IPS-11a (cell line): ENCODE results near the gene SFXN5.

Source experiments
- H3K4me3 ChIP-seq: one replicate; pipeline ENCODE4 v1.5.1; 2013; ENCODE audit warnings: low read depth, low read length, control low read depth

Gene SFXN5

DNA sequence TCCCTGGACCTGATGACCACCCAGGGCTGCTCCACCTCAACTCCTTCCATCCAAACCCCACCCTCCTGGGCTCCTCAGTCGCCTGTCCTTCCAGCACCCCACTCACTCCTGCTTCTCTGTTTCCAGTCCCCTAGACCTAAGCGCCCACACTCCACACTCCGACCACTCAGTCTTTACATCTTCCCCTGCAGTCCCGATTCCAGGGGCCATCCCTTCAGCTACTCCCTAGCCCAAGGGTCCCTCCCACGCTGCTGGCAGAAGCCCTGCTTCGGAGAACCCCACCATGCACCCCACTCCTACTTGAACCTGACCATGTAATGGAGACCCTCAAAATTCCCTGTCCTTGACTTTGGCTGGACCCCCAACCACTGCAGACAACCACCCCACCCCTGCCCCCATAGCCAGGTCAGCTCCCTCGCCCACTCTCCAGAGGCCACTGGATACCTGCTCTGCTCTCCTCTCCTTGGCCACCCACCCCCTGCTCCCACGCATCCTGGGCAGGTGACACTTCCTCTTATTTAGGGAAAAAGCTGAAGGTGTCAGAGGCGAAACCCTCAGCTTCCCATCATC is 126.0 kb downstream of the SFXN5 start:
- H3K4me3 ChIP-seq, result no peak overlapping the region

DNA sequence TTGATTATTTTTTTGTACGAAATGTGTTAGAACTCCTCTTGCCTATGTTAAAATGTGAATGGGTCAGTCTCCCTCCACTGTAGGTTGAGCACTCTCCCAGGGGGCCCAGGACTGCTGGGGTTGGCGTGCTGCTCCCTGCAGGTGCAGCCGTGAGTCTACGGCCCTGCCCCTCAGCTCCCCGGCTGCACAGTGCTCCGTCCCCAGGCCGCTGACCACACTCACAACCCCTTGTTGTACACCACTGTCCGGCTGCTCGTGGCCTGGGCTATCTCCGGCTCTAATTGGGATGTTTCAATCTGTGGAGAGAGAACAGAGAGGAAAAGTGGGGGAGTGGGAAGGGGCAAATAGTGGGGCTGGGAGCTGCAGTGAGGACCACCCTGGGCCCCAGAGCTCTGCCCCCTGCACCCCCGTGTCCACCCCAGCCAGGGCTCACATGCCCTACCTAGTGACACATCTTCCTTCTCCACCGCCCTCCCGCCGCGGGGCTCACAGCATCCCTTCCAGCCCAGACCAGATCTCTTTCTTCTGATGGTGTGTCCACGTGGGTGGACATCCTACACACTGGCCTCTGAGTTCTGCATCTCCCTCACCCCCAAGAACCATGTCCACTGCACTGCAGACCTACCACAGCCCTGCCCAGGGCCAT is 126.6 kb downstream of the SFXN5 start:
- H3K4me3 ChIP-seq, result no peak overlapping the region

DNA sequence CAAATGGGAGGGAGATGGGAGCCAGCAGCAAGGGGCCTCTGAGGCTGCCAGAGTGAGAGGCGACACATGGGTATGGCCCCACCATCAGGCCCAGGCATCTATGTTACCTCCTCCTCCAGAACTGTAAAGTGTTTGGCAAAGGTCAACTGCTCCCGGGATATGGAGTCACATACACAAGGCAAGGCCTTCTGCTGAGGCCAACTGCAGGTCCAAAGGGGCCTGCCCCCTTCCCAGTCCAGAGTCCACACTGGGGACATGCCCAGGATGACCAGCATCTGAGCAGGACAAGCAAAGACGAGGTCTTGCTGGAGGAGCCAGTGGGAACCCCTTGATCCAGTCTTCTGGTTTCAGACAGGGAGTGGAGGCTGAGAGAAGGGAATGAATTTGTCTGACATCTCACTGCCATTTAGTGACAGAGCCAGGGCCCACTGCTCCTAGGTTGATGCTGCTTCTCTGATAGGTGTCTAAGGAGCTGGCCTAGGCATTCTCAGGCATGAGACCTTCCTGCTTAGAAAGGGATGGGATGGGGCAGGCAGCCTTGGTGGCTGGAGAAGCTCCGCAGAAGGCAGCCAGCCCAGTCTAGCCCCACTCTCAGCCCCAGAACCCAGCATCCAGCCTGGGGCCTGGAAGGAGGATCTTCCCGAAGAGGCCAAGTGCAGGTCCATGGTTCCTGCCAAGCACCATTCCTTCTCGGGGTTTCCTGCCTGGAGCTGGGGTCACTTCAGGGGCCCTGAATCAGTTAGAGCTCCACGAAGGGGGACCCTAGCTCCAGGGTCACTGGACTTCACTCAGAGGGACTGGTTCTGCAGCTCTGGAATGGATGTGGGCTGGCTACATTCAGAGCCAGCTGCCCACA is 127.7 kb downstream of the SFXN5 start:
- no peak overlapping the region for H3K4me3 ChIP-seq

DNA sequence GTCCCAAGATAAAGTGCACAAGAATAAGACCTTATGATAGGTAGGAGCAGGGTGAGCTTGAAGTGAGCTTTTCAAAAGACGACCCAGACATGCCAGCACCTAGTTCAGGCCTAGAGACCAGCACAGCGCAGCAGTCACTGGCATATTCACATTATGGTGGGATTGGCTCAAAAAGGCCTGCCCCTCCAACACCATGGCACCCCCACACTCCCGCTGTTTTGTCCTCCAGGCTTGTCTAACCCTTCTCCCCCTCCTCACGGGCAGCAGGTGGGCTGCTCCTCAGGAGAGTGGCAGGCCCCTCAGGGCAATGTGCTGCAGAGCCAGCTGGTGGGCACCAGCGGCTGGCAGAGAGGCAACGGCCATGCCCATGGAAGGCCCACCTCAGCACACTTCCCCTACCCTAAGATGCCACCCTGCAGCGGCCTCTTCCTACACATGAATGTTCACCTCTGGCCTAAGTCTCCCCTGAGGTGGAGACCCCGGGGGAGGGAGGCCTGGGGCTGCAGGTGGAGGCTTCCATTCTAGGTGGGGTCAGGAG is 128.6 kb downstream of the SFXN5 start:
- H3K4me3 ChIP-seq, result no peak overlapping the region

DNA sequence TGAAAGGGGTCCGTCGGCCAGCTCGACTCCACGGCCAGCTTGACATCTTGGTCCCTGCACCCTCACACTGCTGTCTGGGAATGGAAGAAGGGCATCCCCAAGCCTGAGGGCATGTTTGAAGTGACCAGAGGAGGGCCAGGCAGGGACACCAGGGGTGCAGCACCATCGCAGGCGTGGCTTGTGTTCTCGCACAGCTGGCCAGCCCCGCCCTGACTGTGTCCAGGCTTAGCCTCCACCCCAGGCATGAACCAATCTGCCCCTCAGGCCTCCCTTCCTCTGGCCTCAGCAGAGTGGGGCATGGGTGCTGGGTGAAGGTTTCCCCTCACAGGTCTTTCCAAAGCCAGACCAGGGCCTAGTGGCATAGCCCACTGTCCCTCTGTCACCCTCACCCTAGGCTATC is 129.2 kb downstream of the SFXN5 start:
- H3K4me3 ChIP-seq, result no peak overlapping the region

DNA sequence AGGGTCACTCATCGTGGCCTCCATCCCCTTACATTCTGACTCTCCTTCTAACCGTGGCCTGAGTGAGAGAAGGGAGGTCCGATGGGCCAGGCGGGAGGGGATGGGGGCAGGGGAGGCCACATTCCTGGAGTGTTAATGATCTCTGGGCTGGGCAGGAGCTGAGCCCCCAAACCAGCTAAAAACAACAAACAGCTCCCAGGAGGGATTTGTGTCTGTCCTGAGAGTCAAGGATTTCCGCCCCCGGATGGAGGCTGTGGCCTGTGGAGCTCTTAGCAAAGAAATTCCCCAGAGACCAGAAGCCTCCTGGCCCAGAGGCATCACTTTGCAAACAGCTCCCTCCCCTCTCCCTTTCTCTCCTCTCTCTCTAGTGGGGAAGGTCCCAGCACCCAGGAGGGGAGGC is 130.7 kb downstream of the SFXN5 start:
- no peak overlapping the region for H3K4me3 ChIP-seq

DNA sequence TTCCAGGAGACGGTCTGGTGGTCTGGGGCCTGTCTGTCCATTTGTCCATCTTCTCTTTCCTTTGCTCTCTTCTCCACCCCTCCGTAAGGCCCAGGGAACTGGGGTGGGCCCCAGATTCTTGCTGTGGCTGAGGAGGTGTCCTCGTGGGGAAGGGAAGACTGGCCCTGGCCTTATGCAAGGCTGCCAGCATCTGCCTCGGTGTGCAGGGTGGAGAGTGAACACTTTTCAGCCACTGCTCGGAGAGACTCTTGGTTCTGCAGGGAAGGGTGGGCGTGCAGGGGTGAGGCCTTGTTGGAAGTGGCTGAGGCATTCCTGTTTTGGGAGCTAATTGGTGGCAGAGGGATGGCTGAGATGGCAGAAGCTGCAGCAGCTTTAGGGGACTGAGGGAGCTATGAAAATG is 131.2 kb downstream of the SFXN5 start:
- no peak overlapping the region for H3K4me3 ChIP-seq

DNA sequence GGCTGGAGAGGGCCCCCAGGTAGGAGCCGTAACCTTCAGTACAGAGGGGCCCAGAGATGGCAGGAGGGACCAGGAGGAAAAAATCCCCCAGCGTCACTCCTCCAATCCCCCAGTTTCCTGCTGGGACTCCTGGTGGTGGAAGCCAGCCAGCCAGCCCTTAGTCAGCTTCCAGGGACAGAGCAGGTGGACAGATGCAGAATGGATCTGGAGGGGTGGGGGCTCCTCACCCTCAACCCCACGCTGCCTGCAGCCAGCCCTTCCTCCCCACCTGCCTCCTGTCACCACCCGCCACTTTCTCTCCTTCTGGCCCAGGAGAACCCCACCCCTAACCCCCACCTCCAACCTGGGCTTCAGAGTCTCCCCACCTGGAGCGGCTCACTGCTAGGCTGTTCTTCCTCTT is 133.1 kb downstream of the SFXN5 start:
- no peak overlapping the region for H3K4me3 ChIP-seq

DNA sequence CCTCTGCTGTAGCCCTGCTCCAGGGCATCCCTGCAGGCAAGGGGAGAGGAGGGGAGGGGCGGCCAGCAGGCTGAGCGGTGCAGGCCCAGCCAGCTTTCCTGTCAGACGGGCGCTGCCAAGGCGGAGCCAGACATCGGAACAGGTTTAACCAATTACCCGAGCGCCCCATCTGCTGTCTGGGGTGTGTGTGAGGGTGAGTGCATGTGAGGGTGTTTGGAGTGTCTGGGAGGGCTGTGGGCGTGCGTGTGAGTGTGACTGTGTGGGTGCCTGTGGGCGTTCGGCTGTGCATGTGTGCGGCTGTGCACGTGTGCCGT is 134.2 kb downstream of the SFXN5 start:
- no peak overlapping the region for H3K4me3 ChIP-seq

DNA sequence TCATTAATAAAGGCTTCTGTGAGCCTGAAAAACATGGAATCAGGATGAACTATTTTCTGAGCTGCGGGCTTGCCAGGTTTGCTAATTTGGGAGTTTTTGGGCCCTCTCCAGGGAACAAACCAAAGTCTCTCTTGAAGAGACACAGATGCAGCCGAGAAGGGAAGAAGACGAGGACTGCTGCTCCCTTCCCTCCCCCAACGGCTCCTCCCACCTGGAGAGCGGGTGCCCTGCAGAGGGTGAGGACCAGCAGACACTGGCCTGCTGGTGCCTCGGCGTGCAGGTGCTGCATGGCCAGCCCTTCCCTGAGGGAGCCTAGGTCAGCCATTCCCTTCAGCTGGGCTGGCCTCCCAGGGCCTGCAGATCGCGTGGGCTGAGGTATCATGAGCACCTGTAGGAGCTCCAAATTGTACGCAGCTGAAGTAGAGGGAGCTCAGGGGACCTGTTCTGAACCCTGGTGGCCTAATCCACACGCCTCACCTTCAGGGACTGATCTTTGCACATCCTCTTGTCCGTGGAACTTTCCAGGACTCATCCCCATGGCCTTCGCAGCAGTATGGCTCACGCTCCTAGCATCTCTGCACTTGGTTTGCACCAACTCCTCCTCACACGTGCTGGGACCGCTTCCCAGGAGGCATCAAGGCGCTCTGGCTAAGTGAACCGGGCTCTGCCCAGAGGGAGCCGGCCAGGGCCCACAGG is 134.7 kb downstream of the SFXN5 start:
- H3K4me3 ChIP-seq, result no peak overlapping the region

DNA sequence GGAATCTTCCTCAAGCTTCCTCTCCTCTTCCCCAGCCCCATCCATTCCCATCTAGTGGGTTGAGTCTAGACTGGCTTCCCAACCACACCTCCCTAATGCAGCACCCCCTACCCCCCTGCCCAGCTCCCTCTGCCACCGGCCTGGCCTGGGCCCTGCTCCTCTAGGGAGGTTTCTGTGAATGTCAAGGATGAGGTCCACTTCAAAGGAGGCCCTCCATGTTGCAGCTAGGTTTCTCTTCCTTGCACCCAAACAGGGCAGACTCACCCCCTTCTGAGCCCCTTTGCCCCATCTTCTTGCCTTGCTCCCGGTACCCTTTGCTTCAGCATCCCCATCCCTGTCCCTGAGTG is 135.9 kb downstream of the SFXN5 start:
- no peak overlapping the region for H3K4me3 ChIP-seq

DNA sequence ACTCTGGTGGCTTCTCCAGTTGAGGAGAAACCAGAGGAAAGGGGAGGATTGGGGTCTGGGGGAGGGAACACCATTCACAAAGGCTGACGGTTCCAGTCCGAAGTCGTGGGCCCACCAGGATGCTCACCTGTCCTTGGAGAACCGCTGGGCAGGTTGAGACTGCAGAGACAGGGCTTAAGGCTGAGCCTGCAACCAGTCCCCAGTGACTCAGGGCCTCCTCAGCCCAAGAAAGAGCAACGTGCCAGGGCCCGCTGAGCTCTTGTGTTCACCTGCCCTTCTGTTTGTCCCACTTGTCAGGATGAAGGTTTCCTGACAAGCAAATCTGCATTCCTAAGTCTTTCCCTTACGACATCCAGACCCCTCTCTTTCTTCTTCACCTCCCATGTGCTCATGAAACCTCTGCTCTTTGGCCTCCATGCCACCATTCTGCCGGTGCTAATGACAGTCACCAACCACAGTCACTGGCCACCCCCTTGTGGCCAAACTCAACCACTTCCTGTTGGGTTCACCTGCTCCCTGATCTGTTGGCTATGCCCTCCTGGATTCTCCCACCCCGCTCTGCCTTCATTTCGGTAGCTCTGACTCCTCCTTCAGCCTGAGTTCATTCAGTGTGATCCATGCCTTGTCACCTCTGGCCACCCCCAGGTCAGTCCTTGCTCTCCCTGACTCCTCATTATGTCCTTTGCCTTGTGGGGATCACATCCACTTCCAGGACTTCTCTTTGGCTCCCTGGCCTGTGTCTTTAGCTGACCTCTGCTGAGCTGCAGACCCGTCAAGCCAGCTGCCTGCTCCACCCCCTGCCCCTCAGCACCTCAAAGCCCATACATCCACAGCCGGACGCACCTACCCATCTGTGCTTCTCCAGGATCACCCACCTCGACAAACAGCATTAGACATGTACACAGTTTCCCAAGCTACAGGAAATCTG is 136.6 kb downstream of the SFXN5 start:
- H3K4me3 ChIP-seq, result no peak overlapping the region

DNA sequence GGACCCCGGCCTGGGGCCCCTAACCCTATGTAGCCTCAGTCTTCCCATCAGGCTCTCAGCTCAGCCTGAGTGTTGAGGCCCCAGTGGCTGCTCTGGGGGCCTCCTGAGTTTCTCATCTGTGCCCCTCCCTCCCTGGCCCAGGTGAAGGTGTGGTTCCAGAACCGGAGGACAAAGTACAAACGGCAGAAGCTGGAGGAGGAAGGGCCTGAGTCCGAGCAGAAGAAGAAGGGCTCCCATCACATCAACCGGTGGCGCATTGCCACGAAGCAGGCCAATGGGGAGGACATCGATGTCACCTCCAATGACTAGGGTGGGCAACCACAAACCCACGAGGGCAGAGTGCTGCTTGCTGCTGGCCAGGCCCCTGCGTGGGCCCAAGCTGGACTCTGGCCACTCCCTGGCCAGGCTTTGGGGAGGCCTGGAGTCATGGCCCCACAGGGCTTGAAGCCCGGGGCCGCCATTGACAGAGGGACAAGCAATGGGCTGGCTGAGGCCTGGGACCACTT is 137.8 kb downstream of the SFXN5 start:
- H3K4me3 ChIP-seq, result no peak overlapping the region

DNA sequence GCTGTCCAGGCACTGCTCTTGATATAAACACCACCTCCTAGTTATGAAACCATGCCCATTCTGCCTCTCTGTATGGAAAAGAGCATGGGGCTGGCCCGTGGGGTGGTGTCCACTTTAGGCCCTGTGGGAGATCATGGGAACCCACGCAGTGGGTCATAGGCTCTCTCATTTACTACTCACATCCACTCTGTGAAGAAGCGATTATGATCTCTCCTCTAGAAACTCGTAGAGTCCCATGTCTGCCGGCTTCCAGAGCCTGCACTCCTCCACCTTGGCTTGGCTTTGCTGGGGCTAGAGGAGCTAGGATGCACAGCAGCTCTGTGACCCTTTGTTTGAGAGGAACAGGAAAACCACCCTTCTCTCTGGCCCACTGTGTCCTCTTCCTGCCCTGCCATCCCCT is 138.3 kb downstream of the SFXN5 start:
- H3K4me3 ChIP-seq, result no peak overlapping the region

DNA sequence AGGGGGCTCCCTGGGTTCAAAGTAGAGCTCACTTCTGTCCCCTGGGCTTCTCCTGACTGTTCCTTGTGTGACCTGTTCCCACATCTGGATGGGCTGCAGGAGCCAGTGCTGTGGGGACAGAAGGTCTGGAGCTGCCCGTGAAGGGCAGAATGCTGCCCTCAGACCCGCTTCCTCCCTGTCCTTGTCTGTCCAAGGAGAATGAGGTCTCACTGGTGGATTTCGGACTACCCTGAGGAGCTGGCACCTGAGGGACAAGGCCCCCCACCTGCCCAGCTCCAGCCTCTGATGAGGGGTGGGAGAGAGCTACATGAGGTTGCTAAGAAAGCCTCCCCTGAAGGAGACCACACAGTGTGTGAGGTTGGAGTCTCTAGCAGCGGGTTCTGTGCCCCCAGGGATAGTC is 138.7 kb downstream of the SFXN5 start:
- no peak overlapping the region for H3K4me3 ChIP-seq

DNA sequence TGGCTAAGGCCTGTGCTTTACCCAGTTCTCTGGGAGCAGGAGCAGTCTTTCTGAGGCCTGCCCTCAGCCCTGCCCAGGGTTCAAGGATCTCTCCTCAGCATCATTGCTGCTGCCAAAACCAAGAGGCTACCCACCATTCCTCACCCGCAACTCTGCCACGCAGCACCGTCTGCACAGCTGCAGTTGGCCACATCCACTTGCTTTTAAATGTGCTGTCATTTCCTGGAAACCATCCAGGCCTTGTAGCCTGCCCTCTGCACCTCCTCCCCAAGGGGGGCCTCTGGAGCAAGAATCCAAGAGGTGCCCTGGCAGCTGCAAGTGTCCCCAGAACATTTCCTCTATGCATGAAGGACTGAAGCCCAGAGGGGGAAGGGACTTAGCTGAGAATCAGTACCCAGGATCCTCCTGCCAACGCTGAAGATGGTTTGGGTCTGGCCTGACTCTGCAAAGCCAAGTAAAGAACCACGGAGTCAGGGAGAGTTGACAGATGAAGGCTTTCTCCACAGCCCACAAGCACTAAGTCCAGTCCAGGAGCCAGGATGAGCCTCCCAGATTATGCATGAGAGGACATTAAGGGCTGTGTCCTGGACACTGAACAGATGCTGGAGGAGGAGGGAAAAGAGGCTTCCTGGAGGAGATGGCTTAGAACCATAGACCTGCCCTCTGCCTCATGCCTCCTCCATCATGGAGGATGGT is 139.3 kb downstream of the SFXN5 start:
- H3K4me3 ChIP-seq, result no peak overlapping the region

DNA sequence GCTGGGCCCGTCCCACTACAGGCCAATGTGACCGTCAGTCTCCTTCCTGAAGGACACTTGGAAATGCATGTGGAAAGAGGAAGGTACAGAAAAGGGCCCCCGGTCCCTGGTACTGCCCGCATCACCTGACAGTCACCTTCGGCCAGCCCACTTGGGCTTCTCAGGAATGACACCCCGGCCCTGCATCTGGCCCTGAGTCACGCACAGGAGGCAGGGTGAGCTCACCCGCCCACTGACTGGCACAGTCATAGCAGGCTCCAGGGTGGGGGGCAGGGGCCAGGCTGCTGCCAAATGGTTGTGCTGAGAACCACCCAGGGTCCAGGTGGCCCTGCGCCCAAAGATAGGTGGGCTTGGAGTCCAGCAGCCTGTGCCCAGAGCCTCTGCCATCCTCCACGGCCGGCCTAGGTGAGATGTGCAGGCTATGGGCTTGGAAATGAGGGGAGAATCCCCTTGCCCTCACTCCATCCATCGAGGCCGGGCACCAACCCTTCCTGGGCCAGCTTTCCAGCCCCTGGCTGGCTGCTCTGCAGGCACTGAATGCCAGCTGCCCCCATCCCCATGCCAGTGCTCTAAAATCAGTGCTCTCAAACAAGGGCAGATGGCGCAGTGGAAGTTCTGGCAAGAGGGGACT is 140.1 kb downstream of the SFXN5 start:
- H3K4me3 ChIP-seq, result no peak overlapping the region

DNA sequence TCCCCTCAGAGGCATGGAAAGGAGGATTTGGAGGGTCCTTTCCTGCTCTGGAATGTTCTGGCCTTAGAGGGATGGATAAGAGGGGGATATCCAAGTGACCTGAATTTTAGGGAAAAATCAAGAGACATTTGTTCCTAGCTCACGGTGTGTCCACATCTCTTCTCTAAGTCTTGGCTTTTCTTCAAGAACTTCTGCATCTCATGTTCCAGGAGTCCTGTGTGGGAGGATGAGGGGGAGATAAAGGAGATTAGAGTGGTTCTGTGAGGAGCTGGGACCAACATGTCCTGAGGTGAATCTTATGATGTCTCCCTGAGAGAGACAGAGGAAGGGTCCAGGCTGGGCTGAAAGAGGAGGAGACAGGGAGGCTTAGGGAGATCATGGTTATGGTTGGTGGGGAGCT is 142.5 kb downstream of the SFXN5 start:
- H3K4me3 ChIP-seq, result no peak overlapping the region
